Mesodermal cell (in vitro differentiated cells): ENCODE results near the gene APBA2.
"Not testable (repeated sequence)": the region's sequence is repeated elsewhere in the genome, so short reads cannot be mapped to it uniquely, and the experiment has no call there.

ENCODE experiments used
- H3K27ac ChIP-seq: 2 replicates; pipeline ENCODE4 v1.7.0; 2013; ENCODE audit warnings: mild to moderate bottlenecking, low read depth, low read length, moderate library complexity; ENCODE audit not compliant: severe bottlenecking
- H3K36me3 ChIP-seq: 2 replicates; pipeline ENCODE4 v1.7.1; 2013; ENCODE audit warnings: mild to moderate bottlenecking, low read length, moderate library complexity; ENCODE audit not compliant: control insufficient read depth, insufficient read depth
- H3K4me1 ChIP-seq: one replicate; pipeline ENCODE4 v1.7.1; 2013; ENCODE audit warnings: mild to moderate bottlenecking, low read length; ENCODE audit not compliant: insufficient read depth, control insufficient read depth, poor library complexity, severe bottlenecking
- H3K4me3 ChIP-seq: 2 replicates; pipeline ENCODE4 v1.7.0; 2013; ENCODE audit warnings: low read length, control low read depth, mild to moderate bottlenecking; ENCODE audit not compliant: insufficient read depth, poor library complexity, severe bottlenecking; ENCODE audit errors: extremely low read depth
- H3K9me3 ChIP-seq: 2 replicates; pipeline ENCODE4 v1.7.1; 2013; ENCODE audit warnings: mild to moderate bottlenecking, low read length, moderate library complexity; ENCODE audit not compliant: control insufficient read depth
- WGBS, 2 experiments: methylation state at CpG; one replicate each; pipeline ENCODE4 v1.1.5; 2013; ENCODE audit warnings: missing lambda C conversion rate in 2 of 2; ENCODE audit not compliant: insufficient coverage in 2 of 2; 5-methylcytosine and 5-hydroxymethylcytosine counted together

Gene APBA2

DNA sequence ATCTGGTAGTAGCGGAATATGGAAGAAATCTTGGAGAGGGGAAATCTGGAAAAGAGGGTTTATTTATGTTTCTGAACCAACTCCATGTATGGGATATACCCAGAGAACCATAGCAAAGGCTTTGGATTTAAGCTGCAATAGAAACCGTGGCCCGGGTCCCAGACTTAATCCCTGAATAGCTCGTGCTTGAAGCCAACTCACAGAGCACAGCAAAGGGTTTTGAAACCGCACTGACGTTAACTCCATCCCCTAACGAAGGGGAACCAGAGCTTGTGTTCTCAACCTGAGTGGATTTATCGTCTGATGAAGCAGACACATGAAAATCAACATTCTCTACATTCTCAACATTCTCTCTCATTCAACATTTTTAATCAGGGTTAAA is 154.6 kb downstream of the APBA2 start:
- no peaks in the 10 kb centered on the region for H3K4me1 ChIP-seq
- no peak overlapping the region for H3K4me3 ChIP-seq
- 67 to 69% methylated on average over 8 of the region's 8 CpGs for WGBS, 2 experiments
- no peaks in the 10 kb centered on the region for H3K9me3 ChIP-seq
- no peaks in the 10 kb centered on the region for H3K36me3 ChIP-seq
- no peak overlapping the region for H3K27ac ChIP-seq

GRCh38 chr15:29043736-29044502 is 158.1 kb downstream of the APBA2 start:
- Histone ChIP-seq H3K36me3 (no peaks in the 10 kb centered on the region), H3K27ac (peak overlapping the region; percentile 45), H3K4me3 (no peak overlapping the region), H3K4me1 (no peaks in the 10 kb centered on the region), H3K9me3 (no peaks in the 10 kb centered on the region)
- WGBS, 2 experiments = 84 to 89% methylated on average over 4 to 5 of the region's 9 CpGs

- Histone ChIP-seq H3K4me3 (no peak overlapping the region), H3K27ac (no peak overlapping the region), H3K36me3 (no peaks in the 10 kb centered on the region), H3K4me1 (no peaks in the 10 kb centered on the region), H3K9me3 (no peaks in the 10 kb centered on the region)
- no CpG with 5 or more reads among the region's 1 CpG for WGBS, 2 experiments
Observed at GRCh38 chr15:29044503-29044901, 158.7 kb downstream of the APBA2 start.

DNA sequence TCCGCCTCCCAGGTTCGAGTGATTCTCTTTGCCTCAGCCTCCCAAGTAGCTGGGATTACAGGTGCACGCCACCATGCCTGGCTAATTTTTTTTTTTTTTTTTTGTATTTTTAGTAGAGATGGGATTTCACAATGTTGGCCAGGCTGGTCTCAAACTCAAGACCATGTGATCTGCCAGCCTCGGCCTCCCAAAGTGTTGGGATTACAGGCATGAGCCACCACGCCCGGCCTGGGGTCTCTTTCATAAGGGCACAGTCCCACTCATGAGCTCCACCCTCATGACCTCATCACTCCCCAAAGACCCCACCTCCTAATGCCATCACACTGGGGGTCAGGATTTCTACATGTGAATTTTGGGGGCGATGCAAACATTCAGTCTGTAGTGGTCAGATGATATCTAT is 159.4 kb downstream of the APBA2 start:
- H3K27ac ChIP-seq, H3K4me3 ChIP-seq, H3K36me3 ChIP-seq, H3K4me1 ChIP-seq, H3K9me3 ChIP-seq: not testable (repeated sequence)
- WGBS, 2 experiments = 83 to 100% methylated on average over 2 to 4 of the region's 7 CpGs

- whole genome bisulfite sequencing, 2 experiments = 59 to 83% methylated on average over 2 of the region's 3 CpGs
- no peaks in the 10 kb centered on the region for H3K36me3 ChIP-seq
- H3K9me3 ChIP-seq = no peaks in the 10 kb centered on the region
- no peaks in the 10 kb centered on the region for H3K4me1 ChIP-seq
- no peak overlapping the region for H3K27ac ChIP-seq
- no peak overlapping the region for H3K4me3 ChIP-seq
Observed at GRCh38 chr15:29045717-29046116, 159.9 kb downstream of the APBA2 start.

GRCh38 chr15:29046281-29046810 is 160.6 kb downstream of the APBA2 start:
- H3K4me1 ChIP-seq = no peaks in the 10 kb centered on the region
- no peak overlapping the region for H3K4me3 ChIP-seq
- H3K9me3 ChIP-seq = no peaks in the 10 kb centered on the region
- WGBS, 2 experiments = 89 to 93% methylated on average over 3 of the region's 4 CpGs
- no peak overlapping the region for H3K27ac ChIP-seq
- H3K36me3 ChIP-seq = no peaks in the 10 kb centered on the region

DNA sequence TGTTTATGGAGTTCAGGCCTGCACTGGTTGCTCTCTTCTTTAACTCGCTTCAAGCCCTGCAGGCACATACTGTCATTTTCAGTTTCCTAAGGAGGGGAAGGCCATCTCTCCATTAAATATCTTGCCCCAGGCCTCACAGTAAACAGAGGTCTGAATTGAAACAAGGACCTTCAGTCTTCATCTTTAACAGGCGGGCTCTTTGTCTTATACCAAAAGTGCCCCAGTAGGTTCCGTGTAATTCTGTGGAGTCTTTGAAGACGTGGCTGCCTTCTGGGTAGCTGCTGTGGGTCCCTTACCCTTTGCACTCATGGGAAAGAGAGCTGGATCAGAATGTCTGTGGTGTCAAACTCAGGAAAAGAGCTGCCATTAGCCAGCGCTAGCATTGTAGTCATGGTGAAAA is 161.2 kb downstream of the APBA2 start:
- Histone ChIP-seq H3K27ac (peak overlapping the region; percentile 71), H3K4me3 (no peak overlapping the region), H3K9me3 (no peaks in the 10 kb centered on the region), H3K4me1 (no peaks in the 10 kb centered on the region), H3K36me3 (no peaks in the 10 kb centered on the region)
- 88 to 97% methylated on average over 4 of the region's 5 CpGs for WGBS, 2 experiments

DNA sequence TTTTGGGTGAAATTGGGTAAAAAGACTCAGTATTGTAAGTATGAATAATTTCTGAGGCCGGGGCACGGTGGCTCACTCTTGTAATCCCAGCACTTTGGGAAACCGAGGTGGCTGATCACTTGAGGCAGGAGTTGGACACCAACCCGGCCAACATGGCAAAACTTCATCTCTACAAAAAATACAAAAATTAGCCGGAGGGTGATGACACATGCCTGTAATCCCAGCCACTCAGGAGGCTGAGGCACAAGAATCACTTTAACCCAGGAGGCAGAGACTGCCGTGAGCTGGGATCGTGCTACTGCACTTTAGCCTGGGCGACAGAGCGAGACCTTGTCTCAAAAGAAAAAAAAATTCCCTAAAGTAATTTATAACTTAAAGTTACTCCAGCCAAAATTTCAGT is 162.2 kb downstream of the APBA2 start:
- H3K9me3 ChIP-seq = no peaks in the 10 kb centered on the region
- H3K4me1 ChIP-seq = no peaks in the 10 kb centered on the region
- no peak overlapping the region for H3K4me3 ChIP-seq
- H3K27ac ChIP-seq = no peak overlapping the region
- no peaks in the 10 kb centered on the region for H3K36me3 ChIP-seq
- WGBS, 2 experiments = 91 to 96% methylated on average over 4 to 7 of the region's 9 CpGs

DNA sequence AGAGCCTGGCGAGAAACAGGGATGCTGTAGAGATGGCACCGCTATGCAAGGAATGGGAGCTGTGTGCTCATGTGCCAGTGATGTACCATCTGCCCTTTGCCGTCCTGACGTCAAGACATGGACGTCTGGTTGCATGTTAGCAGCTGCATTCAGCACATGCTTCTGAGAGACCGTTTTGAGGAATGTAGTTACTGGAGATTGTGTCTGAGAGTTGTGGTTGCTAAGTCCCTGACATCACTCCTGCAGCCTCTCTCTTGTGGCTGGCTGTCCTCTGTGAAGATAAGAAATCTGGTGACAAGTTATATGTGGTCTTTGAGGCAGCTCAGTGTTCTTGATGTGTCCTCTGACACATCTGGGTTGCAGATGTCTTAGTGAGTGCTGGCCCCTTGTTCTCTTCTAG is 165.1 kb downstream of the APBA2 start:
- Histone ChIP-seq H3K4me1 (no peaks in the 10 kb centered on the region), H3K36me3 (peaks cover 6% of the 10 kb centered on the region), H3K4me3 (no peak overlapping the region), H3K9me3 (no peaks in the 10 kb centered on the region), H3K27ac (no peak overlapping the region)
- WGBS, 2 experiments = 85 to 93% methylated on average over 6 of the region's 6 CpGs

GRCh38 chr15:29051422-29051821 is 165.6 kb downstream of the APBA2 start:
- Histone ChIP-seq H3K36me3 (peaks cover 6% of the 10 kb centered on the region), H3K4me1 (no peaks in the 10 kb centered on the region), H3K9me3 (no peaks in the 10 kb centered on the region), H3K27ac (no peak overlapping the region), H3K4me3 (no peak overlapping the region)
- 89 to 95% methylated on average over 4 of the region's 6 CpGs for WGBS, 2 experiments

- WGBS, 2 experiments = 92 to 97% methylated on average over 5 to 8 of the region's 8 CpGs
- H3K4me3 ChIP-seq = no peak overlapping the region
Observed at GRCh38 chr15:29053006-29053405, 167.2 kb downstream of the APBA2 start.

More at GRCh38 chr15:29053006-29053405, 167.2 kb downstream of the APBA2 start:
- Histone ChIP-seq H3K4me1 (no peaks in the 10 kb centered on the region), H3K27ac (no peak overlapping the region), H3K36me3 (peaks cover 6% of the 10 kb centered on the region), H3K9me3 (no peaks in the 10 kb centered on the region)
